Measurements from ENCODE around the gene EXD3. TPM values are rescaled to one million over a fixed set of nuclear protein-coding genes. Genes with fewer than 3 reads are reported as not detected.

Gene EXD3
- total RNA-seq, 1 donor from 2014 or later = 12.6 TPM

DNA sequence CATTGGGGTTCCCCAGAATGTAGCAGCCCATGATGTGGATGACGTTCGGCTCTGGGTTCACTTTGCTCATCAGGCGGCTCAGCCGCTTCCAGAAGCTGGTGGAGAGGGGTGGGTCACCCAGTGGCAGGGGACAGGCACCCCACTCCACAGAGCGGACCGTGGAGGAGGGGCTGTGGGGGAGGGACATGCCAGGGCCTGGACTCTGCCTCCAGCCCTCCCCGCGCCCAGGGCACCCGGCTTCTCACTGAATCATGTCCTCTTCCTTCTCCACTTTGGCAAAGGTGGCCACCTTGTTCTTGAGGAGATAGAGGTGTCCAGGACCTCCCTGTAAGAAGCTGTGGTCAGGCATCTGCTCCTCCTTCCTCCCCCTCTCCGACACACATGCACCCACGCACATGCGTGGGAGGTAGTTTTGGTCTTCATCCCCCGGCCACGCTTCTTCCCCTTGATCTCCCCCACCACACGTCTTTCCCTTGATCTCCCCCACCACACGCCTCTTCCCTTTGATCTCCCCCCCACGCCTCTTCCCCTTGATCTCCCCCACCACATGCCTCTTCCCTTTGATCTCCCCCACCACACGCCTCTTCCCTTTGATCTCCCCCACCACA, 27.1 kb upstream of the EXD3 start:
- DNase-seq (ENCODE audit: low spot score in 2 of 2) (no peak), FAIRE-seq (no peak)

DNA sequence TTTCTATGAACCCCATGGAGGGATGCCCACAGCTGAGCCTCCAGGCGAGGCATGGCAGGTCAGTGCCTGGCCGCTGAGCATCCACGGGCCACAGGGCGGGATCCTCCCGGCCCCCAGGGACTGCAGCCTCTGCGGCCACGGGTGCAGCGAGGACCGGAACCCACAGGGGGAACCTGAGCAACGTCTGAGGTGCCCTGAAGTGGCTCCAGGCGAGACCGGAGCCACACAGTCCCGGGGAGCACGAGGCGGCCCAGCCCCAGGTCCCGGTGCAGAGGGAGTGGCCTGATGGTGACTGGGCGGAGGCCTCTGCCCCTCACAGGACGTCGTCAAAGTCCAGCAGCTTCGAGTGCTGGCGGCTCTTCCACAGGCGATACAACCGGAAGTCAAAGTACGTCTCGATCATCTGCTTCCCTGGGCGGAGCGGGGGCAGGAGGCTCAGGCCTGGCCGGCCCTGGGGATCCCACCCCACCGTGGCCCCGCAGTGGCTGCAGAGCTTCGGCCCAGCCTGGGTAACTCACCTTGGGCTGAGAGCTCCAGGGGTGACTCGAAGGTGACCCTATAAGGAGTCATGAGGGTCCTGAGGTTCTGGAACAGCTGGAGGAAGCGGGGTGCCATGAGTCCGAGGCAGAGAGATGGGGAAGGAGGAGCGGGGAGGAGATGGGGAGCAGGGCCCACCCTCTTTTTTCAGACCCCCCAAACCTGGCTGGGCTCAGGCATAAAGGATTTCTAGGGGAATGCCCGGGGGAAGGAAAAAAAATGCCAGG, 26.3 kb upstream of the EXD3 start:
- DNase-seq (ENCODE audit: low spot score in 2 of 2) = no peak
- no peak for FAIRE-seq

DNA sequence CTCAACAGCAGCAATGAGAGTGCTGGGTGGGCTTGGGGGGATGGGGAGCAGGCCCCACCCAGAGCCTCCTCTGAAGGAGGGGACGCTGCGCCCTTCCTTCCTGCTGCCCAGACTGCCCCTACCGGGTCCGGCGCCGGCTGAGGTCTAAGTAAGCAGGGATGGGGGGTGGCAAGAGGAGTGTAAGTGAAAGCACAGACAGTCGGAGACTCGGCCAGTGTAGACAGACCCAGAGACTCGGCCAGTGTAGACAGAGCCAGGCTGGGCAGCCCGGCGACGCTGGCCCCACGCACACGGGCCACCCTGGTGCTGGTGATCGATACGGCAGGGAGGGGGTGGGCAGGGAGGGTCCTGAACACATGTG, 25.6 kb upstream of the EXD3 start:
- no peak for DNase-seq (ENCODE audit: low spot score in 2 of 2)
- no peak for FAIRE-seq

DNA sequence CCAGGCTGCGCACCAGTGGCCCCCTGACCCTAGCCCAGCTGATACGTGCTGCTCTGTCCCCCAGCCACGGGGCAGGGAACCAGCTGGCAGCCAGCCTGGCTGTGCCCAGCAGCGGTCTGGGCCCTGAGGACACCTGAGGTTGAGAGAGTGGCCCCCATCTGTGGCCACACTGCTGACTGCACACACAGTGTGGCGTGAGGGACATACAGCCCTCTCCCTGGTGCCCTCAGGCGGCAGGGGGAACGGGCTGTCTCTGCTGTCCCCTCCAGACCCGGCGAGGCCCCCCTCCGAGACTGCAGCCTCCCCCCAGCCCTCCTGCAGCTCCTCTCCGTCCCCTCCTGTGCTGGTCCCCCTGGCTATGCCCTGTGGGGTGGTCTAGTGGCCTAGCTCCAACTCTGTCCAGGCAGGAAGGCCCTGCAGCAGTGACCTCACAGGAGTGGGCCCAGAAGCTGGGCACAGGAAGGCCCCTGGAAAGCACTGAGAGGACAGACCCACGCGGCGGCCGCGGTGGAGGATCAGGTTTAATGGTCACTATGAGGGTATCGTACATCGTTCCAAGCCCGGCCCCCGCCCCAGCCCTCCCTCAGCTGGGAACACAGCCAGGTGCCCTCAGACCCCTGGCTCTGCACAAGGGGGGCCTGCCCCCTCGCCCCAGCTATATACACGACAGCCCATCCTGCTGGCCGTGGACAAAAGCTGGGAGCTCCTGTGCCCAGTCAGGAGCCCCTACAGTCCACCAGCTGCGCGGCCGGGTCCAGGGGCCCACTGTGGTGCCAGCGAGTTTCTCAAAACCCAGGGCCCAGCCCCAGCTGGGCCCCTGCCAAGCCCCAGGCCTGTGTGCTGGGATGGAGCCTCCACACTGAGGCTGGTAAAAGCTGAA, 25.0 kb upstream of the EXD3 start:
- no peak for FAIRE-seq
- no peak for DNase-seq (ENCODE audit: low spot score in 2 of 2)

DNA sequence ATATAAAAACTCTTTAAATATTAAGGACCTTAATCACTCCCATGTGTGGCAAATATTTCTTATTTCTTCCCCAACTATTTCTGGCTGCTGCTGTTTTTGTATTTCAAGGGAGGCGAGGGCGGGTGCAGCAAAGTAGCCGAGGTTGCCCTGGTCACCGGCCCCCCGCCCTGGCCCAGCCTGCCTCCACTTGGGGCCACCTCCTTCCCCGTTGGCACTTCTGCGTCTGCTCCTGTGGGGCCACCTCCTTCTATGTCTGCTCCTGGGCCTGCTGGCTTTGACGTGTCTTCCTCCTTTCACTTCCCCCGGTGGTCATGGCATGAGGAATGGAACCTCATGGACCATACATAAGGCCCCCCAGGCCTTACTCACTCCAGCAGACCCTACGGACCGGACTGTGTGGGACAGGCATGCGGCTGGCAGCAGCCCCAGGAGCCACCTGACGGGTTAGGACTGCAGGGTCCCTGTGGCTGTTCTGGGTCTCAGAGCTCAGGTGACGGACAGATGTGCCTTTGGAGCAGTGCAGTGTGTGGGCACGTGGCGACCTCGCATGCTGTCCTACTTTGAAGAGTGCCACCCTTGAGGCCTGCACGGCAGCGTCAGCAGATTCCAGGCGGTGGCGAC, 24.0 kb upstream of the EXD3 start:
- FAIRE-seq (no peak), DNase-seq (ENCODE audit: low spot score in 2 of 2) (no peak)

DNA sequence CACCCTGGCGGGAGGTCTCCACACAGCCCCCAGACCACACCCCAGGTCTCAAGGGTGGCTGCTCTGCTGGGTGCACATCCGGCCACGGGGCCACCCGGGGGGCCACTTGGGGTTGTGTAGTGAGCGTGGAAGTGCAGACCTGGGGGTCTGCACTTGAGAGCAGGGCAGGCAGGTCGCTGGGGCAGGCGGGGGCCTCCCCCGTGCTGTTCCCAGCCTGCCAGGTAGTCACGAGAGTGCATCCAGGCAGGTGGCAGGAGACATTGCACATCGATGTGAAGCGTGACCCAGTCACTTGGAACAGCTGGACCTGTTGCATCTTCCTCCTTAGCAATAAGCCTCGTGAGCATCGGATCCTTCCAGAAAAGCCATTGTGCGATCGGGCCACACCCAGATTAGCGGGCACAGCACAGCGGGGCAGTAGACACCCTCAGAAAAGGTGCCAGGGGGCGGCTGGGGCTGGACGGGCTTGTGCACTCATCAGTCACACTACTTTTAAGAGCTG, 23.0 kb upstream of the EXD3 start:
- FAIRE-seq (no peak), DNase-seq (ENCODE audit: low spot score in 2 of 2) (no peak)

DNA sequence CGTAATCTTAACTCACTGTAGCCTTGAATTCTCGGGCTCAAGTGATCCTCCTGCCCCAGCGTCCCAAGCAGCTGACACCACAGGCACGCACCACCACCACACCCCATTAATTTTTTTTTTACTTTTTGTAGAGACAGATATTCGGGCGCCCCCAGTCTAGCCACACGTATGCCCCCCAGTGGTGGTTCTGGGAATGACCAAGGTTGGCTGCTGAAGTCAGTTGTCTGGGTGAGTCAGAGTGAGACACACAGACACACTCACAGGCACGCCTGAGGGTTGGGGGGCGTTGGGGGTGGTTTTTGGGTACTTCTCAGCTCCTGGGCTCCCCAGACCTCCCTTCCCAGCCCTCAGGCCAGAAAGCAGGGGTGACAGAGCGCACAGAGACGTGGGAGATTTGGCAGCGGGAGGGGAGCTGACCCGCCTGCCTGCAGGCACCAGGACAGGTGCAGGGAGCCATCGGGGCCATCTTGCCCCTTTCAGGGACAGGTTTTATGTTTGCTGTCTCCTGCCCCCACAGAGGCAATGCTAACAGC, 22.4 kb upstream of the EXD3 start:
- DNase-seq (ENCODE audit: low spot score in 2 of 2) = peak; percentile 71 to 85
- no peak for FAIRE-seq

DNA sequence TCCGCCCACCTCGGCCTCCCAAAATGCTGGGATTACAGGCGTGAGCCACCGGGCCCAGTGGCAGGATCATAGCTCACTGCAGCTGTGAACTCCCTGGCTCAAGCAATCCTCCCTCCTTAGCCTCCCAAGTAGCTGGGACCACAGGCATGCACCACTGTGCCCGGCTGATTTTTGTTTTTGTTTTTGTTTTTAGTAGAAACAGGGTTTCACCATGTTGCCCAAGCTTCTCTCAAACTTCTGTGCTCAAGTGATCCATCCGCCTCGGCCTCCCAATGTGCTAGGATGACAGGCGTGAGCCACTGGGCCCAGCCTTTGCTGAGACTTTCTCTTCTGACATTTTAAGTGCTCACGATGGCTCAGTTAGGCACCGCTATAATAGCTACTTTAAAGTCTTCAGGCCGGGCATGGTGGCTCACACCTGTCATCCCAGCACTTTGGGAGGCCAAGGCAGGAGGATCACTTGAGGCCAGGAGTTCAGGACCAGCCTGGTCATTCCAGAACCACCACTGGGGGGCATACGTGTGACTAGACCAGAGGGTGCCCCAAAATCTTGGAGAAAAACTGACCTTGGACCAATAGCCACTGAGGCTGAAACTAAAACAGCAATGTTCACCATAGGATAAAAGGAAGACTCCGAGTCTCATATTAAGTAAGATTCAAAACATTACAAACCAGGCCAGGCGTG, 21.3 kb upstream of the EXD3 start:
- no peak for FAIRE-seq
- DNase-seq (ENCODE audit: low spot score in 2 of 2) = no peak

DNA sequence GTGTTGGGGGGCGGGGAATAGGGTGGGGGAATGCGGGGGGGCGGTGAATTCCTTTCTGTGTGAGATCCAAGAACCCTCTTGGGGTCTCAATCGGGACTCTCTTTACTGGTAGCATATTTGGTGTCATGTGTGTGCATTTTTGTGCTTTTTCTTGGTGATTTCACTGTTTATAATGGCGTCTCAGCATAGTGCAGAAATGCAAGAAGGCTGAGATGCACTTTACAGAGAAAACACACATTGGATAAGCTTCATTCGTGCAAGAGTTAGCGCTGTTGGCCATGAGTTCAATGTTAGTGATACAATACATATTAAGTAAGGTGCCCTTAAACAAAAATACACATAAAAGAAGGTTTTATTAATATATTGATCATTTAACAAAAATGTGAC, 19.0 kb upstream of the EXD3 start:
- no peak for FAIRE-seq
- DNase-seq (ENCODE audit: low spot score in 2 of 2) = no peak

DNA sequence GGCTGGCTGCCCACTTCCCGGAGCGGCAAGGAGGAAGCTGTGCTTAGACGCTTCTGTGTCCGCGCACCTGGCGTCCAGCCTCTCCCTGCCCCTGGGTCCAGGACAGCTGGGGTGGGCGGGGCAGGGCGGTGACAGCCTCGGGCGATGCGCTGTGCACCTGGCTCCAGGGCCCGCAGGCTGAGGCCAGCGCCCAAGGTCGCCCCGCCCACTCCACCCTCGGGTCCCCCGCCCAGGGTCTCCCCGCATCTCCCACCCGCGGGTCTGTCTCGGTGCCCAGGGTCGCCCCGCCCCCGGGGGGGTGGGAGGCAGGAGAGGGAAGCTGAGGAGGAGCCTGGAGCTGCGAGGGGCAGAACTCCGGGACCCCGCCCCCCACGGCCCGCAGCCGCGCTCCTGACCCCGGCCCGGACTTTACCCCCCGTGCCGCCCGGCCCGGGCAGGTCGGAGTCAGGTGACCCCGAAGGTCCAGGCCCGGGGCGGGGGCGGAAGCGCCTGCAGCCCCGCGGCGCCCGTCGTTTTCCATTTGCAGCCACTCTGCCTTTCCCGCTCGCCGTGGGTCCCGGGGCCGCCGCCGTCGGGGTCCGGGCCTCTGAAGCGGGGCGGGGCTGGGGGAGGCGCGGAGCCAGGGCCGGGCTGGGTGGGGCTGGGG, 18.4 kb upstream of the EXD3 start, which contains the start of gene ENTPD8:
Gene ENTPD8, minus strand, starts transcription at position 69 of the 646 bp plus-strand sequence. CDS start 3,072 bp downstream, outside the sequence.
- DNase-seq (ENCODE audit: low spot score in 2 of 2) (no peak), FAIRE-seq (no peak)

DNA sequence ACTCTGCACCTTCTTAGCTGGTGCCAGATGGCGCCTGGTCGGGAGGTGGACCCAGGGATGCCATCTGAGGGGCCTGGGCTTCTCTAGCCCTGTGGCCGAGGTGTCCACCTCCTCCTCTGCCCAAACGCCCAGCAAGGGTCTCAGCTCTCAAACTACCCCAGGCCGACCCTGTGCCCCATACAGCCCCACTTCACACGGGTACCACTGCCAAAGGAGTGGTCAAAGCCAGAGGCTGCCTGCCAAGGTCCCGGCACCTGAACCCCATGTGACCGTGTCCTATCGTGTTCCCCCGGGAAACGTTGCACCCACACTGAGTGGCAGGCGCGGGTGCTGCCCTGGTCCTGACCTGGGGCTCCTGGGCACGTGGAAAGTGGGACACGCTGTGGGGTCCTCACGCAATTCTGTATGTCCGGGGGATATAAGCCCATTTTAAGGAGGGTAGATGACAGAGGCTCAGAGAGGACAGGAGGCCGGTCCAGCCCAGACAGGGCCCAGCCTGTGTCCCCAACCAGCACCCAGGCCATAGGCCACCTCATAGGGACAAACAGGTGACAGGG, 16.3 kb upstream of the EXD3 start:
- FAIRE-seq (no peak), DNase-seq (ENCODE audit: low spot score in 2 of 2) (no peak)

DNA sequence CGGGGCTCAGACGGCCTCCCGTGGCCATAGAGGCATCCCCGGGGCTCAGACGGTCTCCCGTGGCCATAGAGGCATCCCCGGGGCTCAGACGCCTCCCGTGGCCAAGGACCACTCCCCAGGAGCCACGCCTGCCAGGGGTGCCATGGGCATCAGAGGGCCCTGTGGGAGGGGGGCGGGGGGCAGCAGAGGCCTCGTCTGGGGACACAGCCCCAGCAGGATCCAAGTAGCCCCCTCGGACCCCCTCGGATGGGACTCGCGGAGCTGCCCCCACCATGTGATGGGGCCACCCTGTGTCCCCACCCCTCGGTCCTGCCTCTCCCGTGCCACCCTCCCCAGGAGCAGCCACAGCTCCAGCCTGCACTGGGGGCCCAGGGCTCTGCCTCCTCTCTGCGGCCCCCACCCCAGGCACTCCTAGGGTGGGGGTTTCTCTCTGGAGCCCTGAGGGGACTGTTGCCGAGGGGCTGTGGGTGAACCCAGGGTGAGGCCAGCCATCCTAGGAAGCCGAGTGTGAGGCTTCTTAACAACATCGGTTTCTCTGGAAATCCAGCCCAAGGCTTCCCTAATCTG, 15.7 kb upstream of the EXD3 start:
- DNase-seq (ENCODE audit: low spot score in 2 of 2) = no peak
- FAIRE-seq = no peak

DNA sequence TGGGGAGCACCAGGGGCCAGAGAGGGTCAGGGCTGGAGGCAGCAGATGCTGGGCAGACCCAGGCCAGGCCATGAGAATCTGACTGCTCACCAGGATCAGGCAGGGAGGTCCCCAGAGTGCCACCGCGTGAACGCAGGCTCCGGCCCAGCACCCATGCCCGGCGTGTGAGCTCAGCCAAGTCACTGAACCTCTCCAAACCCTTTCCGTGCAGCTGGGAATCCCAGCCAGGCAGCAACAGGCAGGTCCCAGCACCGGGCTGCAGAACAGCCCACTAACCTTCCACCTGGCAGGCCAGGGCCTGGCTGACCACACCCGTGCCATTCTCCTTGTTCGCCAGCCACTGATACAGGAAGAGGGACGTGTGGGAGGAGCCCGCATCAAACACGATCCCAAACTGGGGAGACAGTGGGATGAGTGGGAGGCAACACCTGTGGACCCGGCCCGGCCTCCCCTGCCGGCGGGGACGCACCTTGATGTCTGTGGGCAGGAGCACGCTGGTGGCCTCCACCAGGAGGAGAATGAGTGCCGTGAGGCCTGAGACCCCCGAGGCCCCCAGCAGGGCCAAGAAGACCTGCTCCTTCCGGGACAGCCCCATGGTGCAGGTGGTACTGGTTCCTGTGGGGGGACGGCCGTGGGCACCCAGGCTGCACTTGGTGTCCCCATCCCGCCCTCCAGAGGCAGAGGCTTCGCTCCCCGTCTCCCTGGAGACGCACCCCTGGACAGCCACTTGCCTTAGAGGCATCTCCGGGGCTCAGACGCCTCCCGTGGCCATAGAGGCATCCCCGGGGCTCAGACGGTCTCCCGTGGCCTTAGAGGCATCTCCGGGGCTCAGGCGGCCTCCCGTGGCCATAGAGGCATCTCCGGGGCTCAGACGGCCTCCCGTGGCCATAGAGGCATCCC, 15.0 kb upstream of the EXD3 start:
- DNase-seq (ENCODE audit: low spot score in 2 of 2) = no peak
- no peak for FAIRE-seq

DNA sequence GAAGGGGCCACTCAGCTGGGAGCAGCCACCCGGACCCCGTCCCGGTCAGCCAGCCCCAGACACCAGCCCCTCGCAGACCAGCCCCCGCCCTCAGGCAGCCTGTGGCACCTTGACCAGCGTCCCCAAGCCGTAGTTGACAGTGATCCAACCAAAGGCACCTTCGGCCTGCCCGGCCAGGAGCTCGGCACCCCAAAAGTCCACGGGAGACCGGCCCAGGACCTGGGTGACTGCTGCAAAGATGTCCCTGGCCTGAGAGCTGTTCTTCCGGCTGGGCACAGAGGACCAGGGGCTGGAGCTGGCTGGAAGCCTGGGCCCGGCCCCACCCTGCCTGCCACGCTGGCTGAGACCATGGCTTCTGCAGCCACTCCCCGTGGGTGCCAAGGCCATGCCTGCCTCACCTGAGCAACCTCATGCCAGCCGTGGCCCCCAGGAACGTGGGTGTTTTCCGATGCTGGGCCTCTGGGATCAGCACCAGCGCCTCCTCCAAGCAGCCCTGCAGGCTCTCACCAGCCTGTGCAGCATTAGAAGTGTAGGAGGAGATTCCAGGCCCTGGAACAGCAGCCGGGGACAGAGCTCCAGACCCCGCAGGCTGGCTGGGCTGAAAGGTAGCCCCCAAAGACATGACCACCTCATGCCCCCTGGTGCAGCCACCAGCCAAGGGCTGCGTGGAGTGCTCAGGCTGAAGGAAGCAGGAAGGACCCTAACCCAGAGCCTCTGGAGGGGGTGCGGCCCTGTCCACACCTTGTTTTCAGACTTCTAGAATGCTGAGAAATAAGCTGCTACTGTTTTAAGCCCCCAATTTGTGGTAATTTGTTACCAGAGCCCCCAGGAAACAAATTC, 14.0 kb upstream of the EXD3 start:
- FAIRE-seq = no peak
- no peak for DNase-seq (ENCODE audit: low spot score in 2 of 2)

DNA sequence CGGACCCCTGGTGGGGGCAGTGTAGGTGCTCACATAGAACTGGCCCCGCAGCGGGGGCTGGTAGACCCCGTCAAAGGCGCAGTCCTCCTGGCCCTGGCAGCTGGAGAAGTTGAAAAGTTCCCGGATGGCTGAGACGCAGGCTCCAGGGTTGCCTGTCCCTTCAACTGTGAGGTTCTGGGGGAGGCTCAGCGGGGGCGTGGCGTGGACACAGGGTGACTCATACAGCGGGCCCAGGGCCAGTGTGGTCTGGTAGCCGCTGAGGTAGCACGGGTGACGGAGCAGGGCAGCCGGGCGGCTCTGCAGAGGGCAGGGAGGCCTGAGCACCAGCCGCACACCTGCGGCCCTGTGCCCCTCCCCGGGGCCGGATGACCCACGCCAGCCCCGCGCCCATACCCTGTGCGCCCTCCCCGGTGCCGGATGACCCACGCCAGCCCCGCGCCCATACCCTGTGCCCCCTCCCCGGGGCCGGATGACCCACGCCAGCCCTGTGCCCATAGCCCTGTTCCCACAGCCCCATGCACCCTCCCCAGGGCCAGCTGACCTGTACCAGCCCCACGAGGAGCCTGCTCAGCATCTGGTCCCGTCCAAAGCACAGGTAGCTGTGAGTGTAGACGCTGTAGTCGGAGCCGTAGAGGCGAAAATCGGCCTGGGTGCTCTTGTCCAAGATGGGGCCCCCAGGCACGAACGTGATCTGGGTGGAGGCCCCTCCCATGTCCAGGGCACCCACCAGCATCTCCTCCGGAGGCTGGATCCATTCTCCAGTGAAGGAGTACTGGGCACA, 13.2 kb upstream of the EXD3 start:
- DNase-seq (ENCODE audit: low spot score in 2 of 2) = peak in 1 of 2 donors; percentile 74
- FAIRE-seq = no peak

DNA sequence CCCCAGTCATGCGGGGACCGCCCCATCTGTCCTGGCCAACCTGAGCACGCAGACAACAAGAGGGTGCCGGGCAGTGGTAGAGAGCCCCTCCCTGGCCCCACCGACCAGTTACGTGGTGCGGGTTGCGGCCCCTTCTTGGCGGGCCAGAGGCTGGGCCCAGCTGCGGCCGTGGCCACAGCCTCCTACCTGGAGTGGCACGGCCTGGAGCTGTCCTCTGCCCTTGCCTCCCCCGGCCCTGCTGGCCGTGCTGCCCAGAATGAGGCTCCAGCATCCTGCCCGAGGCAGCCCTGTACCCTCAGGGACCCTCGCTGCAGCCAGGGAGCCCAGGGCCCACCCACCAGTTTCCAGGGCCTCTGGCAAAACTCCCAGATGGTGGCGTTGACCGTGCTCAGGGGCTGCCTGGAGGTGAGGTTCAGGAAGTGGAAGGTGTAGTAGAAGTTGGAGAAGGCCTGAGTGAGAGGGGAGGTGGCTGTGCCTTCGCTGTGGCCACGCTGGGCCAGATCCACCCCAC, 12.5 kb upstream of the EXD3 start:
- DNase-seq (ENCODE audit: low spot score in 2 of 2) = no peak
- no peak for FAIRE-seq
